GM20000 (cell line): ENCODE results near the gene PRR20G.
"Not testable (repeated sequence)": the region's sequence is repeated elsewhere in the genome, so short reads cannot be mapped to it uniquely, and the experiment has no call there.

Source experiments
- DNase-seq: peaks from one replicate; pipeline ENCODE4 v3.0.0; 2012; ENCODE audit warnings: low spot score
- TF ChIP-seq, protein P1 (sequence below): IDR thresholded peaks from 2 replicates; pipeline ENCODE4 v1.5.1; 2012; ENCODE audit warnings: mild to moderate bottlenecking, control low read depth; ENCODE audit errors: extremely low read depth, missing control alignments

PRR20G gene

DNA sequence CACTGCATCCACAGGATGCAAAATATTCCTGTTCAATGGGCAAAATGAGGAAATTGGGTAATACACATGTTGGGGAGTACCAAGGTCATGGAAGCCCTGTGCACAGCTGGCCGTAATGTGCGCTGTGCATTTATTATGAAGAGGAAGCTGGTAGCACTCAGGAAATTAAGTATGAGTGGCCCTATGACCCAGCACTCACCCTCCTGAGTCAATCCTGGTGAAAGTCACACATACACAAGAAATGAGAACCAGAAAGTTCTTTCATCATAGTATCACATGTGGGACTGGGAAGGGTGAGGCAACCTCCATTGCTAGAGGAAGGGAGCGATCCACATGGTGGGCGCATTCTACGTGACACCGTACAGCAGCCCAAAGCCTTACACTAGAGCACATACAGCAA, 11.4 kb upstream of the PRR20G start:
- no peak for DNase-seq
- TF ChIP-seq, protein P1, sequence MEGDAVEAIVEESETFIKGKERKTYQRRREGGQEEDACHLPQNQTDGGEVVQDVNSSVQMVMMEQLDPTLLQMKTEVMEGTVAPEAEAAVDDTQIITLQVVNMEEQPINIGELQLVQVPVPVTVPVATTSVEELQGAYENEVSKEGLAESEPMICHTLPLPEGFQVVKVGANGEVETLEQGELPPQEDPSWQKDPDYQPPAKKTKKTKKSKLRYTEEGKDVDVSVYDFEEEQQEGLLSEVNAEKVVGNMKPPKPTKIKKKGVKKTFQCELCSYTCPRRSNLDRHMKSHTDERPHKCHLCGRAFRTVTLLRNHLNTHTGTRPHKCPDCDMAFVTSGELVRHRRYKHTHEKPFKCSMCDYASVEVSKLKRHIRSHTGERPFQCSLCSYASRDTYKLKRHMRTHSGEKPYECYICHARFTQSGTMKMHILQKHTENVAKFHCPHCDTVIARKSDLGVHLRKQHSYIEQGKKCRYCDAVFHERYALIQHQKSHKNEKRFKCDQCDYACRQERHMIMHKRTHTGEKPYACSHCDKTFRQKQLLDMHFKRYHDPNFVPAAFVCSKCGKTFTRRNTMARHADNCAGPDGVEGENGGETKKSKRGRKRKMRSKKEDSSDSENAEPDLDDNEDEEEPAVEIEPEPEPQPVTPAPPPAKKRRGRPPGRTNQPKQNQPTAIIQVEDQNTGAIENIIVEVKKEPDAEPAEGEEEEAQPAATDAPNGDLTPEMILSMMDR, result no peak

- DNase-seq, result no peak
- TF ChIP-seq, protein P1, result no peak
Observed at GRCh38 chr3:127296959-127297358, 9.1 kb upstream of the PRR20G start.

DNA sequence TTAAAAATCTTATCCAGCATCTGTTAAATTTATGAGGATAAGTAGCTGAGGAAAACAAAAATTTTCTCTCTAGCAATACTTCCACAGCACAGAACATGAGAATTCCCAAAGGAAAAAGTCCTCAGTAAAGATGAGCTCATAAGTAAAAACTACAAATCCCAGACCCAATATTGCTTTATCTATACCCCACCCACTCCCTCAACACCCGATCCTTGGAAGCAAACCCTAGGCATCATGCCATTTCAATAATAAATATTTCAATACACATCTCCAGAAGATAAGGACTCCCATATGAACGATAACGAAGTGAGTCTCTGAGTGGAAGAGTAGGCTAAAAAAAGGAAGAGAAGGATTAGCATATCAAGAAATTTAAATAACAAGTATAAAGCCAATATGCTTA, 8.3 kb upstream of the PRR20G start:
- TF ChIP-seq, protein P1, result no peak

DNA sequence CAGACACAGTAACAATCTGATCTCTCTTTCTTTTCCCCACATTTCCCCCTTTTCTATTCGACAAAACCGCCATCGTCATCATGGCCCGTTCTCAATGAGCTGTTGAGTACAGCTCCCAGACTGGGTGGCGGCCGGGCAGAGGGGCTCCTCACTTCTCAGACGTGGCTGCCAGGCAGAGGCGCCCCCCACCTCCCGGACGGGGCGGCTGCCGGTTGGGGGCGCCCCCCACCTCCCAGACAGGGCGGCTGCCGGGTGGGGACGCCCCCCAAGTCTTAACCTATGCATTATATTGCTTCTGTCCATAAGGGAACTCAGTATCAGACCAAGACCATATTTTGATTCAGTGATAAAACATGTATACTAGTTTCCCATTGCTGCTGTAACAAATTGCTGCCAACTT, 5.8 kb upstream of the PRR20G start:
- DNase-seq, result not testable (repeated sequence)

More for the DNA sequence above, 8.3 kb upstream of the PRR20G start:
- no peak for DNase-seq

- DNase-seq, result no peak
- TF ChIP-seq, protein P1, result no peak
Observed at GRCh38 chr3:127291611-127292010, 3.8 kb upstream of the PRR20G start.

DNA sequence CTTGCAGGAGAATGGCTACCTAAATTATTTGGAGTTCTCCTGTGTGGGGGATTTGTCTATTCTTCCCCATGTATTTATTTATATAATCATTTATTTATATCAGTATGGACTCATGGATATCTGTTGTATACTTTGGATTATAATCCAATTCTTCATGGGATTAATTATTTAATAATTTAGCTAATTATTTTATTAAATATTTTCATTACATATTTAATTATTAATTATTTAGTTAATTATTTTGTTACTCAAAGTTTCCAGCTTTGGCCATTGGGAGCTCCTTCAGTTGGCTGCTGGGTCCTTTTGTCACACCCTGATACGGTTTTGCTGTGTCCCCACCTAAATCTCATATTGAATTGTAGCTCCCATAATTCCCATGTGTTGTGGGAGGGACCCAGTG, 3.3 kb upstream of the PRR20G start:
- TF ChIP-seq, protein P1, result no peak
- no peak for DNase-seq

GRCh38 chr3:127289706-127290575, 2.1 kb upstream of the PRR20G start:
- no peak for DNase-seq
- TF ChIP-seq, protein P1, result no peak

DNA sequence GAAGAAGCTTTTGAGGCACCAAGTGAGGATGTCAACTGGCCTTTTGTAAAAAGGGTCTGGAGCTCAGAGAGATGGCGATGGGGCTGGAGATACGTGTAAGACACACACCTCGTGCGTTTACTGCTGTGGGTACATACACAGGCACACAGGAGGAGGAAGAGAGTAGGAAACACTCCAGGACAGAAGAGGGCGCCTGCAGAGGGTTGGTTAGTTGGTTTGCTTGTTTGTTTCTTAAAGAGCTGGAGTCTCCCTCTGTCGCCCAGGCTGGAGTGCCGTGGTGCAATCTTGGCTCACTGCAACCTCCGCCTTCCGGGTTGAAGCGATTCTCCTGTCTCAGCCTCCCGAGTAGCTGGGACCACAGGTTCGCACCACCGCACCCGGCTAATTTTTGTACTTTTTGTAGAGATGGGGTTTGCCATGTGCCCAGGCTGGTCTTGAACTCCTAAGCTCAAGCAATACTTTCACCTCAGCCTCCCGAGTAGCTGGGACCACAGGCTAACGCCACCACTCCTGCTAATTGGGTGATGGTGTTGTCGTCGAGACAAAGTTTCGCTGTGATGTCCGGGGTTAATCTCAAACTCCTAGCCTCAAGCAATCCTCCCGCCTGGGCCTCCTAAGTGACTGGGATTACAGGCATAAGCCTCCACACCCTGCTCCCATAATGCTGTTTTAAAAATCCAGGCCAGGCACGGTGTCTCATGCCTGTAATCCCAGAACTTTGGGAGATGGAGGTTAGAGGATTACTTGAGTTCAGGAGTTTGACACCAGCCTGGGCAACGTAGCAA, 1.3 kb upstream of the PRR20G start:
- TF ChIP-seq, protein P1, result no peak
- DNase-seq, result no peak
